Heart left ventricle (tissue), 16 donors: ENCODE measurements around the gene AIF1L. TPM values are rescaled to one million over a fixed set of nuclear protein-coding genes. Genes with fewer than 3 reads are reported as not detected.

Experiments
- ATAC-seq, 4 donors: fragments of 200-7000 bp; cut with Tn5 transposase; one replicate each; pipeline ENCODE4 v1.9.1; 2020 to 2022; ENCODE audit warnings: moderate library complexity in 4 of 4, mild to moderate bottlenecking in 3 of 4, moderate number of reproducible peaks in 1 of 4
- DNase-seq, 5 donors: peaks; one replicate each; pipeline ENCODE4 v3.0.0-alpha.2; 2020
- H3K27ac ChIP-seq, 12 donors: fragments of 200-600 bp; sonication (generic) in 4 of 12; one replicate each; pipeline versions ENCODE4 v1.5.0 to v1.8.0; 2016 to 2022; ENCODE audit warnings: mild to moderate bottlenecking in 2 of 12
- H3K27me3 ChIP-seq, 9 donors: fragments of 200-600 bp; sonication (generic) in 2 of 9; one replicate each; pipeline versions ENCODE4 v1.5.1 to v1.8.0; 2016 to 2022; ENCODE audit warnings: mild to moderate bottlenecking in 3 of 9
- H3K36me3 ChIP-seq, 9 donors: fragments of 200-600 bp; sonication (generic) in 2 of 9; one replicate each; pipeline versions ENCODE4 v1.5.0 to v1.8.0; 2018 to 2022; ENCODE audit warnings: mild to moderate bottlenecking in 2 of 9
- H3K4me1 ChIP-seq, 12 donors: fragments of 200-600 bp; sonication (generic) in 4 of 12; one replicate each; pipeline versions ENCODE4 v1.5.0 to v1.8.0; 2016 to 2022; ENCODE audit warnings: mild to moderate bottlenecking in 3 of 12
- H3K4me3 ChIP-seq, 12 donors: fragments of 200-600 bp; sonication (generic) in 4 of 12; one replicate each; pipeline versions ENCODE4 v1.5.0 to v1.8.0; 2017 to 2022; ENCODE audit warnings: mild to moderate bottlenecking in 9 of 12, moderate library complexity in 4 of 12
- H3K9me3 ChIP-seq, 12 donors: fragments of 200-600 bp; sonication (generic) in 4 of 12; one replicate each; pipeline versions ENCODE4 v1.5.0 to v1.8.0; 2016 to 2022; ENCODE audit warnings: mild to moderate bottlenecking in 1 of 12
- POLR2A ChIP-seq, 2 donors: fragments of 450-650 bp; IDR thresholded peaks; one replicate each; pipeline ENCODE4 v1.6.1; 2017; ENCODE audit warnings: antibody characterized with exemption in 2 of 2, mild to moderate bottlenecking in 2 of 2, moderate library complexity in 2 of 2
- WGBS, 4 donors: extraction: QIAGEN DNeasy Blood & Tissue Kit in 2 of 4; methylation state at CpG; one replicate each; pipeline versions ENCODE4 v1.1.5 to v1.1.7; 2013 to 2018; 5-methylcytosine and 5-hydroxymethylcytosine counted together
- intact Hi-C, 10 donors: fragments of 100-400 bp; cut with DNase I; formaldehyde crosslinking; loops; one replicate each; pipeline versions ENCODE4 v1.11.1 to v1.14.2; 2022
- polyA plus RNA-seq, 2 donors: library from polyadenylated mRNA; stranded (reverse); fragments of 200-250 nt; gene quantifications; one replicate each; pipeline ENCODE4 v1.2.3, GENCODE V29; 2013
- total RNA-seq, 9 donors: library from RNA; depleted of rRNA in 2 of 9; stranded (reverse); fragments of >200 nt in 2 of 9; fragmentation: NEBNext Ultra II Directional in 3 of 9; extraction: Animal tissue kit (Norgen Biotek cat#: 25700) in 3 of 9; gene quantifications; one replicate each; pipeline versions ENCODE4 v1.1.0 to v1.2.4, GENCODE V29; 2016 to 2023
- TF ChIP-seq, protein P1 (sequence below), 12 donors: fragments of 200-600 bp; sonication (generic) in 4 of 12; IDR thresholded peaks; one replicate each; pipeline versions ENCODE4 v1.5.0 to v1.8.0; 2018 to 2022; ENCODE audit warnings: antibody characterized with exemption in 12 of 12, mild to moderate bottlenecking in 5 of 12
- donor health status: ischemic (EF 13 %, LVEDD 7.1; RV severe dilation, severe dysfunction).
- donor health status: healthy with polysubstance abuse.
- donor health status: DM: no; HTN: yes; CAD: no.
- donor health status: DM: no; HTN: no; CAD: no.
- donor health status: ischemic (EF 25% LVEDD 6.9; RV normal size, moderate dysfunction).
- donor health status: ischemic (EF 25% LVEDD 5.7; RV mildly dilated, moderate dysfunction).
- donor health status: healthy.
- donor health status: DM: yes; HTN: yes; CAD: no.
- donor health status: ischemic (EF 35%, LVEDD 5.7; RV mildly dilated, moderate dysfunction).
- donor health status: nonischemic (EF 11% LVEDD 7.7; RV severe dilation, severe dysfunction).
- donor health status: DM: yes; HTN: yes; CAD: no.
- donor health status: PGD.
- donor health status: ischemic (EF 29% LVEDD 5.4; RV normal size, mild dysfunction).
- donor health status: nonischemic (EF 23%, LVEDD 6.1; RV moderate dilation, normal function).

The AIF1L gene
- total and polyA plus RNA-seq, 11 donors = 12.1 to 93.8 (median 23.1) TPM

- Histone ChIP-seq H3K27ac (no peak overlapping the region), H3K4me3 (no peak overlapping the region), H3K9me3 (no peaks in the 10 kb centered on the region), H3K4me1 (peaks cover 0 to 6% (median 0%) of the 10 kb centered on the region in 12 donors), H3K27me3 (no peaks in the 10 kb centered on the region), H3K36me3 (peaks cover 0 to 81% (median 63%) of the 10 kb centered on the region in 9 donors)
- peak in 3 of 4 donors; percentile 32 to 48 (median 36) for ATAC-seq
- intact Hi-C loops = no loop called here
- WGBS, 4 donors = 40 to 45% (median 45%) methylated on average over 6 of the region's 6 CpGs
- TF ChIP-seq POLR2A (IDR thresholded peaks at IDR 0.05) = no peak
- TF ChIP-seq, protein P1, sequence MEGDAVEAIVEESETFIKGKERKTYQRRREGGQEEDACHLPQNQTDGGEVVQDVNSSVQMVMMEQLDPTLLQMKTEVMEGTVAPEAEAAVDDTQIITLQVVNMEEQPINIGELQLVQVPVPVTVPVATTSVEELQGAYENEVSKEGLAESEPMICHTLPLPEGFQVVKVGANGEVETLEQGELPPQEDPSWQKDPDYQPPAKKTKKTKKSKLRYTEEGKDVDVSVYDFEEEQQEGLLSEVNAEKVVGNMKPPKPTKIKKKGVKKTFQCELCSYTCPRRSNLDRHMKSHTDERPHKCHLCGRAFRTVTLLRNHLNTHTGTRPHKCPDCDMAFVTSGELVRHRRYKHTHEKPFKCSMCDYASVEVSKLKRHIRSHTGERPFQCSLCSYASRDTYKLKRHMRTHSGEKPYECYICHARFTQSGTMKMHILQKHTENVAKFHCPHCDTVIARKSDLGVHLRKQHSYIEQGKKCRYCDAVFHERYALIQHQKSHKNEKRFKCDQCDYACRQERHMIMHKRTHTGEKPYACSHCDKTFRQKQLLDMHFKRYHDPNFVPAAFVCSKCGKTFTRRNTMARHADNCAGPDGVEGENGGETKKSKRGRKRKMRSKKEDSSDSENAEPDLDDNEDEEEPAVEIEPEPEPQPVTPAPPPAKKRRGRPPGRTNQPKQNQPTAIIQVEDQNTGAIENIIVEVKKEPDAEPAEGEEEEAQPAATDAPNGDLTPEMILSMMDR (IDR thresholded peaks at IDR 0.05) = no peak
- DNase-seq = no peak
Observed at GRCh38 chr9:131167146-131167692, 70.9 kb downstream of the AIF1L start.

- Histone ChIP-seq H3K4me3 (no peak overlapping the region), H3K27me3 (no peaks in the 10 kb centered on the region), H3K4me1 (peaks cover 0 to 6% (median 0%) of the 10 kb centered on the region in 12 donors), H3K27ac (no peak overlapping the region), H3K36me3 (peaks cover 0 to 74% (median 59%) of the 10 kb centered on the region in 9 donors), H3K9me3 (no peaks in the 10 kb centered on the region)
- no peak for ATAC-seq
- TF ChIP-seq, protein P1 (IDR thresholded peaks at IDR 0.05) = no peak
- TF ChIP-seq POLR2A (IDR thresholded peaks at IDR 0.05) = no peak
- intact Hi-C loops = no loop called here
- WGBS, 4 donors = 80 to 97% (median 88%) methylated on average over 4 of the region's 4 CpGs
- no peak for DNase-seq
Observed at GRCh38 chr9:131167936-131168335, 71.6 kb downstream of the AIF1L start.

- intact Hi-C loops = no loop called here
- H3K27me3 ChIP-seq = no peaks in the 10 kb centered on the region
- peaks cover 0 to 6% (median 0%) of the 10 kb centered on the region in 12 donors for H3K4me1 ChIP-seq
- no peak overlapping the region for H3K4me3 ChIP-seq
- no peak for DNase-seq
- H3K27ac ChIP-seq = no peak overlapping the region
- H3K9me3 ChIP-seq = no peaks in the 10 kb centered on the region
- ATAC-seq = no peak
- WGBS, 4 donors = 92 to 93% (median 92%) methylated on average over 7 of the region's 7 CpGs
- TF ChIP-seq POLR2A (IDR thresholded peaks at IDR 0.05) = no peak
- TF ChIP-seq, protein P1 (IDR thresholded peaks at IDR 0.05) = no peak
- peaks cover 0 to 67% (median 55%) of the 10 kb centered on the region in 9 donors for H3K36me3 ChIP-seq
Observed at GRCh38 chr9:131169563-131170240, 73.4 kb downstream of the AIF1L start.

Other genes with a start within 250 kb of the AIF1L start
- not detected for gene QRFP, start 199.7 kb upstream of the AIF1L start, total RNA-seq
- not detected for gene QRFP, start 199.7 kb upstream of the AIF1L start, polyA plus RNA-seq
- 1 to 10 TPM in 4 of 9 donors, under 1 TPM in 3, not detected in 2; 0.24 to 2.3 (median 1.1) TPM for gene FIBCD1, start 157.3 kb upstream of the AIF1L start, total RNA-seq
- gene FIBCD1, start 157.3 kb upstream of the AIF1L start, polyA plus RNA-seq = 1 to 10 TPM; 2.9 to 3.9 TPM
- 1 to 10 TPM in 3 of 9 donors, under 1 TPM in 6; 0.11 to 1.8 (median 0.69) TPM for gene LAMC3, start 87.4 kb upstream of the AIF1L start, total RNA-seq
- under 1 TPM; 0.27 to 0.67 TPM for gene LAMC3, start 87.4 kb upstream of the AIF1L start, polyA plus RNA-seq
- gene NUP214, start 29.1 kb downstream of the AIF1L start, total RNA-seq = 10 to 100 TPM; 19.2 to 45.1 (median 25.7) TPM
- 10 to 100 TPM; 13.7 to 13.8 TPM for gene NUP214, start 29.1 kb downstream of the AIF1L start, polyA plus RNA-seq
- 10 to 100 TPM; 24.8 to 36.0 (median 33.4) TPM for gene FAM78A, start 180.0 kb downstream of the AIF1L start, total RNA-seq
- gene FAM78A, start 180.0 kb downstream of the AIF1L start, polyA plus RNA-seq = 10 to 100 TPM; 13.6 to 37.9 TPM
- gene PLPP7, start 193.2 kb downstream of the AIF1L start, total RNA-seq = 100 to 1,000 TPM in 6 of 9 donors, 10 to 100 TPM in 3; 78.8 to 293 (median 109) TPM
- 100 to 1,000 TPM in 1 of 2 donors, 10 to 100 TPM in 1; 56.1 to 166 TPM for gene PLPP7, start 193.2 kb downstream of the AIF1L start, polyA plus RNA-seq